GM18519 (cell line): ENCODE results near the gene DLST.

Source experiments
- ATAC-seq: cut with Tn5 transposase; IDR thresholded peaks from one replicate; pipeline ENCODE4 v1.9.1; 2021; ENCODE audit warnings: mild to moderate bottlenecking, moderate library complexity; ENCODE audit not compliant: unreplicated experiment, low FRiP score

DLST gene

DNA sequence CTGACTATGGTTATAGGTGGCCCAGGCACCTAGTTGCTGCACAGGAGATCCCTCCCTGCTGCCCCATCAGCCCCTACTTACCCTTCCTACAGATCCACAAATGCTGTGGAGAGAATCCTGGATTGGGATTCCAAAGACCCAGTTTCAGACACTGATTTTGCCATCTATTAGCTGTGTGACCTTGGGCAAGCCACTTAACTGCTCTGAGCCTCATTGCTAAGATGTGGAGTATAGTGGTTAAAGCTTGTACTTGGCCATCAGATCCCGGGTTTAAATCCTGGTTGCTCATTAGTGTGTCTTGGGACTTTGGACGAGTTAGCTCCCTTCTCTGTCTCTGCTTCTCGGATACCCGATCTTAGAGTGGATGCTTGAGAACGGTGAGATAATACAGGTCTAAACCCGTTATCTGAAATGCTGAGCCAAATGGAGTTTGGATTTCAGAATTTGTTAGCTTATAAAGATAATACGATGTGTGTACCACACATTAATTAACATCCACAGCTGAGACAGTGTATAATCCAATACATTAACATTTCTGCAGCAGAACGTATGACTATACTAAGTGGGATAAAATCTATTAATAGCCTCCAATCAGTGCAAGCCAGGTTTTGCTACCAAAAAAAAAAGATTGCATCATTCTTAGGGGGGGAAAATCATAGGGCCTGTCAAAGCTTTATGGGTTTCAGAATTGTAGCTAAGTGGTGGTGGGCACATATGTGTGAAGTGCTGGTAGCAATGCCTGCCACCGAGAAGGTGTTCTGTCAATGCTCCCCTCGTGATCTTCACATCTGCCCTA, 21.8 kb upstream of the DLST start:
- no peak for ATAC-seq

DNA sequence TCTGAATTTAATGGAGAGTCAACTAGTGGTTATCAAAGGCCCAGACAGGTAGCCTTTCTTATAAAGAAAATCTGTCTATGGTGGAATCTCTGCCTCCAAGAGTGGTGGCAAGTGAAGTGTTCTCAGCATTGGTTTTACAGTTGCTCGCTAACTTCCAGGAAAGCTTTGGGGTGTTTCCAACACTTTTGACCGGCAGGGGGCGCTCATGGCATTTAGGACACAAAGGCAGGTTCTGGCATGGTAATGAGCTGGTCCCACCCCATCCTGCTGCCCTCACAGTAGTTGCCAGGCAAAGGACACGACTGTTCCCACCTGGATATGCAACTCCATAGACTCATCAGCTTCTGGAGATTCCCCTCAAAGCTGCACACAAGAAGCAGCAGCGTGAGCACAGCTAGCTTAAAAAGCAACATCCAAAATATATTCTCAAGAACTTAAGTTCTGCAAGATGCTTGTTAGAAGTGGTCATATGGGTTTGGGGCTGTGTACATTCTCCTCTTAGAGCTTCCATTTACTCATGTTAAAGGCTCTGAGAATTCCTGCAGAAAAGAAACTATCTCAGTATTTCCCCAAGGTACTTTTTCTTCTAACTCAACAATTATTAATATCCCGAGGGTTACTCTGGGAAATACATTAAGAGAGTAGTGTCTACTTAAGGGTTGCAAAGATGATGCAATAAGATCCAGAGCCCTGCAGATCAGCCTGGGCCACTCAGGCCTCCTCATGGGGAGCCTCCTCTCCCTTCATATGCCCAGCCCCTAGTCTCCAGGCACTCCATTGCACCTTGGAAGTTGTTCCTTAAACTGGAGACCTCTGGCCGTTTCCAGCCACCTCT, 20.6 kb upstream of the DLST start:
- no peak for ATAC-seq

DNA sequence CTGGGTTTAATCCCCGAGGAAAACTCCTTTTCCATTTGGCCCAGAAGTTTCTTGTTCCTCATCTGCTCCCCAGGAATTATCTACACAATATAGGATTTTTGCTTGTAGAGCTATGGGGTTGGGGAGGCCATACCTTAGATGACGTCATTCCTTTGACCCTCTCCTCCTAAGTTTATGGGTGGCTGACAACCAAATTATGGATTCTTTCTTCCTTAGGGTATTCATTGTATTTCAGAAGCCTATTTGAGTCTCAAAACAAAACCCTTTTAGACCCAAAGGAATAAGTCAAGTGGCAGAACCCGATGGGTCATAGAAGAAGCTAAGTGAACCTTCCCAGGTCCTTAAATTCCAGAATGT, 20.0 kb upstream of the DLST start:
- no peak for ATAC-seq

DNA sequence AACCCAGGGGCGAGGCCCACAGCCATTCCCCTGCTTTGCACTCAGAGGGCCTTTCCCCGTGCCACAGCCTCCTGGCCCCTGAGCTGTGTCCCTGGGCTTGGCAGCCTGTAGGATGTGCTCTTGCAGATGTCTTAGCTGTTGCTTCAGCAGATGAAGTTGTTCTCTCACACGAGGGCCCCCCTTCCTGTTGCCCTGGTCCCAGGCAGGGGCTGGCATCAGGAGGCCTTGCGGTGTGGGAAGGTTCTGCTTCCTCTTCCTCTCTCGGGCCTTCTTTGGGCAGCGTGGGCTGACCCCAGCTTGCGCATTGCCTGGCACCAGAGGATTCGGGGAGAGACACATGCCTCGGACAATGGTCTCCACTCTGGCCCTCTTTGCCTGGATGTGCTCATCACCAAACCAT, 18.4 kb upstream of the DLST start:
- no peak for ATAC-seq

DNA sequence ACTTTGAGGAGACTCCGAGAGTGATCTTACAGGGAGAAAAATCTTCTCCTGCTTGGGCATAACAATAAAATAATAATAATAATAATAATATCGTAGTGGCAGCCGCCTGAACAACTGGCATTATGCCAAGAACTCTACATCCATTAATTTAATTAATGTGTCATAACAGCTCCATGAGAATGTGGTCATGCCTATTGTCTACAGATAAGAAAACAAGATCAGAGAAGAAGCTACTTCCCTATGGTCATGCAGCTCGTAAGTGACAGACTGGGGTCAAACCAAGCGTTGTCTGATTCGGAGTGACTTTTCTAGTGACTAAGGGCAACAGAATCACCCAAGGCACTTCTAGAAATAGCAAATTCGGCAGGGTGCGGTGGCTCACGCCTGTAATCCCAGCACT, 17.5 kb upstream of the DLST start:
- no peak for ATAC-seq

DNA sequence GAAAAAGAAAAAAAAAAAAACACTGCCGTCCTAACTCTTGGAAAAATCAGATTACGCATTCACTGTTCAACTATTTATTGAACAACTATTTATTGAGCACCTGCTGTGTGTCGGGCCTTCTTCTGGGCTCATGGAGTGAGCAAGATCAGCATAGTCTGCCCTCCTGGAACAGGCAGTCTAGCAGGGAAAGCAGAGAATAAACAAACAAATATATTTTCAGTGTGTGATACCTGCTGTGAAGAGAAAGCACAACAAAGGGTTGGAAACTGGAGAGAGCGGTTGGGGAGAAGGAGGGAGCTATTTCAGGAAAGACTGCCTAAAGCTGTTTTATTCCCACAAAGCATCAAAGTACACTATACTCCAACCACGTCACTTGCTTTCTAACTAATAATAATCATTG, 16.6 kb upstream of the DLST start:
- ATAC-seq, result no peak

DNA sequence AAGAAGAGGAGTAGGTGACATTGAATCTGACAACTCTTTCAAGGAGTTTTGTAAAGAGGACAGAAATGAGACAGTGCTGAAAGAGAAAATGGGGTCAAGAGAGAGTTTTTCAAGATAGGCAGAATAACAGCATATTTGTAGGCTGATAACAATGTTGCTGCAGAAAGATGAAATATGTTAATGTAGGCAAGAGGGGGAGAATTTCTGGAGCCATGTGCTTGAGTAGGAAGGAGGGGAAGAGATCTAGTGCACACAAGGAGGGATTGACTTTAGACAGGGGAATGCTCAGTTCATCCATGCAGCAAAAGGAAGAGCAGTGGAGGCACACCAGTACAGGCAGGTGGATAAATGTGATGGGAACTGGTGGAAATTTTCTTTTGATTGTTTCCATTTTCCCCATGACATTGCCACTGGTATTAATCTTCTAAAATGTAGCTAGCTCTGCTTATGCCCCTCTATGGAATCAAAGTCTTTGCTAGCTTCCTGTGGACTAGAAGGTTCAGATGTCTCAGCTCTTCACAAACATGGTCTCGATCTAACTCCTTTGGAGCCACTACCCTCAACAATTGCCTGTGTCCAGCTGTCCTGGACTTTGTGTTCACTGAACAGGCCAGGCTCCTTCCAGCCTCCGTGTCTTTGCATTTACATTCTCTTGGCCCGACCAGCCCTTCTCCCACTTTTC, 14.9 kb upstream of the DLST start:
- no peak for ATAC-seq

DNA sequence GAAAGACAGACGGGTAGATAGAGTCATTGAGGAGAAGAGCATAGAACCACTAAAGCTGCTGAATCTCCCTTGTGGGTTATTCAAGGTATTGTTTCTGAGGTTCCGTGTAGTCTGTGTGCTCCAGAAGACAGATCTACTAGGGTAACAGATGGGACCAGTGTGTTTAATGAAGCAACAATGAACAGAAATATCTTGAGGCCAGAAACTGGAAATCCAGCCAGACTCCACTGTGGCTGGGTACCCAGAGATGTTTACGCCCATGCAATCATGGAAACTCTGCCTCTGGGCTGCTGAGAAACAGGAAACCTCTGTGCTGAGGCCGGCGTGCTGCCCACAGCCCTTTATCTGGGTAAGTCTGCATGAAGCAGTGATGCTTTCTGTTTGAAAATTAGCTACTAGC, 14.0 kb upstream of the DLST start:
- ATAC-seq, result no peak

DNA sequence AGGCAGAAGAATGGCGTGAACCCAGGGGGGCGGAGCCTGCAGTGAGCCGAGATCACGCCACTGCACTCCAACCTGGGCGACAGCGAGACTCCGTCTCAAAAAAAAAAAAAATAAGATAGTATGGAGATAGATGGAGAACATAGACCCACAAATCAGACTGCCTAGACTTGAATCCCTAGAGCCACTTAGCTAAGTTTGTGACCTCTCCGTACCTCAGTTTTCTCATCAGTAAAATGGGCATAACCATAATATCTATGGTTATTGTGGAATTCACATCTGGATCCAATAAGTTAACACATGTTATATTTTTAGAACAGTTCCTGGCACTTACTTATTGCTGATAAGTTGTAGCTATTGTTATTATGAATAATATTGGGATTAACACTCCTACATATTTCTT, 13.0 kb upstream of the DLST start:
- no peak for ATAC-seq

DNA sequence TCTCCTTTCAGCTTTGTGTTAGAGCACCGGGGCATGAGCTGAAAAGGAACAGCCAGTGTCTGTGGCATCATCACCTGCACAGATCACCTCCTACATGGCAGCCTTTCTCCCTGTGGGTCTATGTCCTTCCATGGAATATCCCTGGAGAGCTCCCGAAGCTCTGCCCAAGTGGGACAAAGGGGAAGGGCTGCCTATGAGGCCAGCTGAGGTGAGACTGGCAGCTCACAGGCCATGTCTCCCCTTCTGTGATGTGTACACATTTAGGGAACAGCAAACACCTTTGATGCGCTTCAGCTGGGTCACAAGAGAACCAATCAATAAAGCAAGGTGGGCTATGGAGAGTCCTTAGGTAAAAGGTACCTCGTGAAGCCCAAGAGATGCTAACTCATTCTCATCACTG, 9.9 kb upstream of the DLST start:
- ATAC-seq, result no peak

DNA sequence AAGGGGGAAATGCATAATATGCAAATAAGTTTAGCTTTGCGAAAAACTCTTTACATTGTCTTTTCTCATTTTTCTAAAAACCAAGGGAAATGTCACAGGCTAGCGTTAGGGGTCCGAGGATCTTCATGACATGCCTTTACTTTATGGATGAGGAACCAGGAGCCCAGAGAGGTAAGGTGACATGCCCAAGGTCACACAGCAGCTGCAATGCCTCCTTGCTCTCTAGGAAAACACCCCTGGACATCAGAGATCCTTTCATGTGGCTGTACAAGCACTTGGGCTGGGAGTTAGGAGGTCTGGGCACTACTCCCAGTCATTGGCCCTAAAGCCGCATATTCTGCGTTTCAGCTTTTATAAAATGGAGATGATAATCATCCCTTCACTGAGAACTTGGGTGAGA, 6.5 kb upstream of the DLST start:
- ATAC-seq, result no peak

DNA sequence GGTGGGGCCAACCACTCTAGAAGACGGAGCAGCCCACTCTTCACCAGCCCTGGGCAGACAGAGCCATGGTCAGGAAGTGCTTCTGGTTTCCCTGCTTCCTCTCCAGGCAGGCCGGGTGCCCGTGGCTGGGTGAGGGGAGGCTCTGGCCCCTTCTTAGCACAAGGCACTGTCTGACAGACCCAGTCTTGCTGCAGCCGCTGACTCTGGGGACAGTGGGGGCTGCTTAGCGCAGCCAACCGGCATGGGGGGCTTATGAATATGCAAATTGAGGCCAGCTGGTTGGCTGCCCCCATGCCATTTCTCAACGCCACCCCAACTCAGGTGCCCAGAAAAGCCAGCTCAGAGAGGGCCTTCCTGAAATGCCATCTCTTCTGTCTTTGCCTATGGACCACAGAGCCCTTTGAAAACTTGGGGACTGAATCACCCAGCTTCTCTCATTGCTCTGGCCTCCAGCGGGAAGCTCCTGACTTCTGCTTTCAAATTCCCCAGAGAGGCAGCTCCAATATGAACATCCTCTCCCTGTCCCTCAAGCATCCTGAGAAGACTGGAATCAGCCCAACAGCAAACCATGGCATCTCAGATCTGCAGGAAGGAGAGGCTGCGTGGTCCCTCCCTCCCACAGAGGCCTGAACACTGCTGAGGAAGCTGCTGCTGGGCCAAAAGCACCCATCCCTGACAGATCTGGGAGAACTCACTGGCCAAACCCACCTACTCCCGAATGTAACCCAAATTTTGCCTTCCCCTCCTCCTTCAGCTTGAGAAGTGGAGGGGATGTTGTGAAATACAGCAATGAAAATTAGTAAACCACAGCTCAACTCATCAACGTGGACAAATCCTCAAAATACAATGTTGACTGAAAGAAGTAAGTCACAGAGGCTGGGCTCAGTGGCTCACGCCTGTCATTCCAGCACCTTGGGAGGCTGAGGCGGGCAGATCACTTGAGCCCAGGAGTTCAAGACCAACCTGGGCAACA, 5.5 kb upstream of the DLST start, which contains the start of gene PROX2:
Gene PROX2, minus strand, starts transcription at position 205 of the 973 bp plus-strand sequence. CDS start 12,311 bp downstream, outside the sequence.
- ATAC-seq, result no peak

DNA sequence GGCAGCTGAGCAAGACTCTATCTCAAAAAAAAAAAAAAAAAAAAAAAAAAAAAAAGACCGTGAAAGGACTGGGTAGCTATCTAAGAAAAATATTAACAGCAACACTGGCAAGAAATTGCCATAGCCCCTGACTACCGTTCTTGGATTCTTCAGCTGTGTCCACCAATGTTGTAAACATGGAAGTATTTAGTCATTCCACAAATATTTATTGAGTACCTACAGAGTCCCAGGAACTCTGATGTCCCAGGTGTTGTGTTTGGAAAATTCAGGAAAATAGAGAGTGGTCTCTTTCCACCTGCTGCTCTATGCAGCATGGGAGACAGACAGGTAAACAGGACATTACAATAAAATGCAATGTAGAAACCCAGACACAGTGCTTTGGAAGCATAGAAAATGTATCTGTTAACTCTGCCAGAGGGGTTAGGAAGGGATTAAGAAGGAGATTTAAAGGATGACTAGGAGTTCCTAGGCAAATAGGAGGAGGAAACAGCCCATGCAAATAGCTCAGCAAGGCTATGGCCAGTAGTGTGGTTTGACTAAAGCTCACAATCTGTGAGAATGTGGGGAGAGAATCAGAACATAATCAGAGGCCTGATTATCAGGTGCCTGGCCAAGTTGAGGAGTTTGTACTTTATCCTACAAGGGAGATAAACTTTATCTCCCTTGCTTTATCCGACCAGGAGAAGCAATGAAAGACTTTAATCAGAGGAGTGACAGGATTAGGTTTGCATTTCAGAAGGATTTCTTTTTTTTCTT, 2.1 kb upstream of the DLST start:
- no peak for ATAC-seq

DNA sequence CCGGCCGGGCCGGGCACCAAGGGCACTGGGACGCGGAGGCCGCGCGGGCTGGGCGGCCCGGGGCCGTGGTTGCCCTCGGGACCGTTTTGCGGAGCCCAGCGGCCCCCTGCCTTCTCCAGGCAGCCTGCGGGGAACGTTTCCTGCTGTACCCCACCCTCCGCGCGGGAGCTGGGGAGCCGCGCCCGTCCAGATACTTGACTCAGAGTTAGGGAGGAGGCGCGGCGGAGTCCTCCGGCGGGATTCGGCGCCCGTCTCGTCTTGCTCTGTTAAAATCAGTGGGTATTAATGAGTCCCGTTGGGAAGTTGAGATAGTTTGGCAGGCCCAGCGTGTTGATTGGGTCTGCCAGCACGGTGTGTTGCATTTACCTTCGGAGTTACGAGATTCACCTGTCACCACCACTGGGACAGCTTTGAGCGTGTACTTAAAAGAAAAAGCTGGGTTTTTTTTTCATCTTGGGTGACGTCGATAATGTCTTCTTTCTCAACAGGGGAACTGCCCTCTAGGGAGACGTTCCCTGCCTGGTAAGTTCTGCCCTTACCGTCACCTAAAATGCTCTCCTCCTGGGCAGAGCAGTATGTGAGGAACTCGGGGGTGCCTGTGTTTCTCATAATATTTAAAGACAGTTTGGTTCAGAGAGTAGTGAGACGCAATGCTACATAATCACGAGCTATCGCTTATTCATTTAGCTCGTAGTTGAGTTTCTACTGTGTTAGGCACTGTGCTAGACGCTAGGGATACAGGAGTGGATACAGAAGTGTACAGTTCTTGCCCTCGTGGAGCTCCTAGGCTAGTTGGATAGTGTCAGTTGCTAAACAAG, 596 bp downstream of the DLST start:
- ATAC-seq, result peak; percentile 29

DNA sequence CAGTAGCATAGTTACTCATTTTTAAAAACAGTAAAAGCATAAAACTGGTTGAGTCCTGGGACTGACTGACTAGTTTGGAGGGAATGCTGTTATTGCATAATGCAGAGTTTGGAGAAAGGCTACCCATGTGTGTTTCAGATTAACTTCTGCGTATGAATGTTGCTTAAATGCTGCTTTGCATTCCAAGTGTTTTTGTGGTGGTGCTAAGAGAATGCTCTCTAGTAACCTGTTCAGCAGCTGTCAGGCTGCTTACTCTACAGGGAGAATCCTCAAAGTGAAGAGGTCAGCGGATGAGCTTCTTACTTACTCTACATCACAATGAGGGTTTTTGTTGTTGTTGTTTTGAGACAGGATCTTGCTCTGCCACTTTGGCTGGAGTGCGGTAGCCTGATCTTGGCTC, 4.3 kb downstream of the DLST start:
- ATAC-seq, result no peak

DNA sequence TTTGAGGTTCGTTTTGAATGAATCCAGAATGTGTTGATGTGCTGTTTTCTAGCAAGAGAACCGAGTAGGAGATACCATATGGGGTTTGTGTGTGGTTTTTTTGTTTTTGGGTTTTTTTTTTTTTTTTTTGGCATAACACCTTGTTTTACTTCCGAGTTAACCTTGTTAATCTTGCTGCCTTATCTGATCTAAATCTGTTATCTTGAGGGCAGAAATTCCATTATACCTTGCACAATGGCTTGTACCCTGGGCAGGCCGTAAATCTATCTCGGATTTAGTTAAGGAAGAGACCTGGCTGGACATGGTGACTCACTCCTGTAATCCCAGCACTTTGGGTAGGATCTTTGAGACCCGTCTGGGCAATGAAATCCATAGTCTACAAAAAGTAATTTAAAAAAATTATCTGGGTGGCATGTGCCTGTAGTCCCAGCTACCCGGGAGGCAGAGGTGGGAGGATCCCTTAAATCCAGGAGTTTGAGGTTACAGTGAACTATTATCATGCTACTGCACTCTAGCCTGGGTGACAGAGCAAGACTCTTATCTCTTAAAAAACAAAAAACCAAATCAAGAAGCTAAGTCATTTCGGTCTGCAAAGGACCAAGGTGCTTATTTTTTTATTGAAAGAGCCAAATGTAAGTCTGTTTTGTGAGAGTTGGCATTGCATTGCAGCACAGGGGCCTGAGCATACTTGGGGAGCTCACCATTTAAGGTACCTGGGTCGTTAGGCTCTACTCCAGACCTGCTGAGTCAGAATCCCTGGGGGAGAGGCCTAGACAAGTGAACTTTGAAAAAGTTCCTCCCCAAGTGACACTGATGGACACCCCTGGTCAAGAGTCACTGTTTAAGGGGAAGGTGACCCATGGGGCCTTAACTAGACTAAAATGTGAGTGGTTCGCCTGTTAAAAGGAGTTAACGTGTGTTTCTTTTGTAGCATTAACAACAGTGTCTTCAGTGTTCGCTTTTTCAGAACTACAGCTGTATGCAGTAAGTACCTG, 6.7 kb downstream of the DLST start:
- no peak for ATAC-seq

DNA sequence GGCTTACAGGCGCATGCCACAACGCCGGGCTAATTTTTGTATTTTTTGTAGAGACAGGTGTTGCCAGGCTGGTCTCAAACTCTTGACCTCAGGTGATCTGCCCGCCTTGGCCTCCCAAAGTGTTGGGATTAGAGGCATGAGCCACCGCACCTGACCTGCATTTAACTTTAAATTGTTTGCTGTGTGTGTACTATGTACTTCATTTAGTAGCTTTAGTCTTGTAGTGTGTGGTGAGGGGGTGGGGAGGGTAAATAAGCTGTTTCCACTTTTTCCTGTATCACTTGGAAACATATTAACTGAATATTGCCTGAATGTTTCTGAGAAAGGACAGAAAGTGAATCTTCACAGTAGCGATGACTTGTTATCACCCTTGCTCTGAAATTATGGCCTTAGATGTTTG, 8.5 kb downstream of the DLST start:
- no peak for ATAC-seq
